GM21381 (cell line): ENCODE results near the gene IMPG2.

Experiments used
- ATAC-seq: cut with Tn5 transposase; IDR thresholded peaks from one replicate; pipeline ENCODE4 v1.9.1; 2021; ENCODE audit warnings: mild to moderate bottlenecking, moderate library complexity; ENCODE audit not compliant: unreplicated experiment

IMPG2 gene

GRCh38 chr3:101189796-101190195, 130.6 kb downstream of the IMPG2 start:
- ATAC-seq = no peak

GRCh38 chr3:101189176-101189575, 131.2 kb downstream of the IMPG2 start:
- ATAC-seq = no peak

DNA sequence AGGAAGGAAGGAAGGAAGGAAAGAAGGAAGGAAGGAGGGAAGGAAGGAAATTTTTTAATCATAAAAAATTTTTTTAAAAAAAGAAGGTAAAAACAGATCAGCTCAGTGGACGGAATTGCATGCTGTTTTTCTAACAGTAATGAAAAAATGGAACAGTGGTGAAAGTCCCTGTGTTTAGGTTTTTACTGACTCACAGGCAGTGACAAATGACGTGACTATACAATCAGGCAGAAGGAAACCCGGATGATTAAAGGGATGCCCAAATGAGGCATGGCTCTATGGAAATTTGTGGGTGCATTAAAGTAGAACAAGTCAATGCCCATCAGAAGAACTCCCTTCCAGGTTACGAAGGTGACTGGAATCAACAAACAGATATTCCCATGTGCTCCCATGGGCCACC, 135.0 kb downstream of the IMPG2 start:
- no peak for ATAC-seq

DNA sequence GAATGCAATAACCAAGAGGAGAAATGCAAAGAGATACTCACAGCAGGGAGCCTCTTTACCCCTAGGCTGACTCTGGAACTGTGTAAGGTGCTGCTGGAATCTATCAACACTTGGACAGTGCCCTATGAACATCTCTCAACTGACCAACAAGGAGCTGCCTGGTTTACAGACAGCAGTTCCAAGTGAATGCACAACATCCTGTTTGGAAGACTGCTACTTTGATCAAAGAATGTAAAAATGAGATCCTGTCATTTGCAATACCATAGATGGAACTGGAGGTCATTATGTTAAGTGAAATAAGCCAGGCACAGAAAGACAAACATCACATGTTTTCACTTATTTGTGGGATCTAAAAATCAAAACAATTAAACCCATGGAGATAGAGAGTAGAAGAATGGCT, 136.3 kb downstream of the IMPG2 start:
- ATAC-seq = no peak

GRCh38 chr3:101183151-101183550, 137.2 kb downstream of the IMPG2 start:
- no peak for ATAC-seq

- ATAC-seq = no peak
Observed at GRCh38 chr3:101182734-101183133, 137.6 kb downstream of the IMPG2 start.

GRCh38 chr3:101181801-101182200, 138.6 kb downstream of the IMPG2 start:
- ATAC-seq = no peak

GRCh38 chr3:101179637-101180036, 140.7 kb downstream of the IMPG2 start:
- no peak for ATAC-seq

DNA sequence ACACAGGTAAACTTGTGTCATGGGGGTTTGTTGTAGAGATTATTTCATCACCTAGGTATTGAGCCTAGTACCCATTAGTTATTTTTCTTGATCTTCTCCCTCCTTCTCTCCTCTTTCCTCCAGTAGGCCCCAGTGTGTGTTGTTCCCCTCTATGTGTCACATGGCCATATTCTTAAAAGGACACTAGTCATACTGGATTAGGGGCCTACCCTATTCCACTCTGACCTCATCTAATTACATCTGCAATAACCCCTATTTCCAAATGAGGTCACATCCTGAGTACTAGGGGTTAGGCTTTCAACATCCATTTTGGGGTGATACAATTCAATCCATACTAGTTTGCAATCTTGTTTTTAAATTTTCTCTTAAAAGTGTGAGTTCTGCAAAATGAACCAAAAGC, 142.8 kb downstream of the IMPG2 start:
- ATAC-seq = no peak
